GM18861 (cell line): ENCODE results near the gene SLCO2A1.

ENCODE experiments used
- ATAC-seq: cut with Tn5 transposase; IDR thresholded peaks from one replicate; pipeline ENCODE4 v1.9.1; 2021; ENCODE audit not compliant: unreplicated experiment

The SLCO2A1 gene

GRCh38 chr3:133914839-133915600, 114.7 kb downstream of the SLCO2A1 start:
- no peak for ATAC-seq

- ATAC-seq: no peak
These were observed 119.3 kb downstream of the SLCO2A1 start for GRCh38 chr3:133910422-133910821.

- ATAC-seq: no peak
These were observed 124.3 kb downstream of the SLCO2A1 start for GRCh38 chr3:133905376-133905775.

DNA sequence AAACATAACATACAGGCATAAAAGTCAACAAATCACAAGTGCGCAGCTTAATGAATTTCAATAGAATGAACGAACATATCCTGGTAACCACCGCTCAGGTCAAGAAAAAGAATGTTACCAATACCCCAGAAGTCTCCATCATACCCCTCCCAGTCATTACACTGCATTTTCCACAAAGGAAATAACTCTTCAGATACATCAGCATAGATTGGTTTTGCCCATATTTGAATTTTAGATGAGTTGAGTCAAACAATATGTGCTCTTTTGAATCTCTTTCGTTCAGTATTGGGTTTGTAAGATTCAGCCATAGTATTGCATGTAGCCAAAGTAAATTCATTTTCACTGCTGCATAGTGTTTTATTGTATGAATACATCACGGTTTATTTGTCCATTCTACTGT, 127.9 kb downstream of the SLCO2A1 start:
- no peak for ATAC-seq

DNA sequence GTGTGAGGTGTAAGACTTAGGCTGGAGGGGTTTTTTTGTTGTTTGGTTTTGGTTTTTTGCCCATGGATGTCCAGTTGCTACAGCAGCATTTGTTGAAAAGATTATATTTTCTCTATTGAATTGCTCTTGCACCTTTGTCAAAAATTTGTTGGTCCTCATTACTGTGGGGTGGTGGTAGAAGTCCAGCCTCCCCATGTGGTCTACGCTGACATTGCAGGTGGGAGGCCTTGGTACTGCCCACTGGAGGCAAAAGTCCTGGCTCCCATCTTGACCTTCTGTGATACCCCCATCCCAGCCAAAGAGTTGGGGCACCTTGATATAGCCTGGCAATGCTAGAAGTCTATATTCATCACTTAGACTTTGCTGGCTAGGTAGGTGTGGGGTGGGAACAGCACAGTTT, 128.6 kb downstream of the SLCO2A1 start:
- ATAC-seq: no peak

- no peak for ATAC-seq
These were observed 130.4 kb downstream of the SLCO2A1 start for GRCh38 chr3:133899311-133899710.

DNA sequence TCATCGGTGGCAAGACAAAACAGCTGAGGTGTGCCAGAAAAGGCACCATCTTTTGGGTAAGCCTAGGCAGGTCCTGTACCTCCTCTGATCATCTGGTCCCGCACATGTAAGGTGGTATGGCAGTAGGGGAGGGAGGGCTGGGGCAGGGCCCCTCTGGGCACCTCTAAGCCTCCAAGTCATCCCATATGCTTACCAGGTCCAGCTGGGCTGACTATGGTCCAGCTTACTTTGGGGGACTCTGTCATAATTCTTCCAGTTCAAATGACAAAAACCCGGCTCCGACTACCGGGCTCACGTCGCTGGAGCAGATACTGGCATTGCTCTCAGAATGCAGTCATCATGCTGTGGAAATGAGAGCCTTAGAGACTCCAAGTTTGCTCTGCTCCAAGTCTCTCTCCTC, 132.2 kb downstream of the SLCO2A1 start:
- ATAC-seq: no peak

- no peak for ATAC-seq
These were observed 133.5 kb downstream of the SLCO2A1 start for GRCh38 chr3:133896002-133896761.

DNA sequence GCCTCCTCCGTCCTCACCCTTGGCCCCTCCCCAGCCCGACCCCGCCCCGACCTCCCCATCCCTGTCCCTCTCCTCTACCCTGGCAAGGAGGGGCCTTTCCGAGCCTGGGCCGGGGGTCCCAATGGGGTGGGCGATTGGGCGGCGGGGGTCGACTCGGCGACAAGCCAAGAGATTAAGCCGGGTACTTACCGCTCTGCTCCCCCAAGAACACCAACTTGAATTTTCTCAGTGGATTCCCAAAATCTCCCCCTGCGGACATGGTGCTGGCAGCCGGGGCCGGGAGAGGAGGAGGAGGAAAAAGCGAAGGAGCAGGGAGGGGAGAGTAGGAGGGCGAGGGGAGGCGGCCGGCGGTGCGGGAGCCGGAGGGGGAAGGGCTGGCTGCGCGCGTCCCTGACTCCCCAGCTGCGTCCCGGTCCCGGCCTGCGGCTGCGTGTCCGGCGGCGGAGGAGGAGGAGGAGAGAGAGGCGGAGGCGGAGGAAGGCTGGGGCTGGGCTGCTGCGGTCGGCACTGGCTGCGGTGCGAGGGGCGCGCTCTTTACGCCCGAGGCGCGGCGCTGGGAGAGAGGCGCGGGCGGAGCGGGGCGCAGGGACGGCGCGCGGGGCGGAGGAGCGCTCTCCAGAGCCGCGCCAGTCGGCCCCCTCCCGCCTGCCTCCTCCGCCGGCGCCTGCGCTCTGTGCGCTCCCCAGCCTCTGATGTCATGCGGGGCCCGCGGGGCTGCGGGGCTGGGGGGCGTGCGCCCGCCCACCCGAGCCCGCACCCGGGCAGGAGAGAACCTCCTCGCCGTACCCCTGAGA, 134.3 kb downstream of the SLCO2A1 start, which contains the start of gene RAB6B:
TSS of gene RAB6B (minus strand) at position 675 of the 794 bp plus-strand sequence. CDS start at position 259, 416 bp downstream.
- no peak for ATAC-seq

GRCh38 chr3:133894353-133895207, 135.1 kb downstream of the SLCO2A1 start:
- ATAC-seq: no peak

GRCh38 chr3:133893683-133894352, 135.9 kb downstream of the SLCO2A1 start:
- ATAC-seq: no peak

- ATAC-seq: no peak
These were observed 137.0 kb downstream of the SLCO2A1 start for GRCh38 chr3:133892541-133893231.

- no peak for ATAC-seq
These were observed 137.9 kb downstream of the SLCO2A1 start for GRCh38 chr3:133891662-133892378.

- no peak for ATAC-seq
These were observed 138.6 kb downstream of the SLCO2A1 start for GRCh38 chr3:133890972-133891644.

DNA sequence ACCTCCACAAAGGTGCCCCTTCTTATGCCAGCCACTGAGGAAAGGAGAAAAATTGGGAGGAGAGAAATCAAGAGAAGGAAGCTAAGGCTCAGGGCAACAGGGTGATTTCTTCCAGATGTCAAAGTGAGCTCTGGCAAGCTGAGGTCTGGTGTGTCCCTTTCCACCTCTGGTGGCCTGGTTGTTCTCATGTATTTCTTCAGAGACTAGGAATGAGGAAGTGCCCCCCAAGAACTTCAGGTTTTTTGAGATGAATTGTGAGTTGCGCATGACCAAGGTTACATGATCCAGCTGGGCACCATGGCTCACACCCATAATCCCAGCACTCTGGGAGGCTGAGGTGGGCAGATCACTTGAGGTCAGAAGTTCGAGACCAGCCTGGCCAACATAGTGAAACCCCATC, 139.7 kb downstream of the SLCO2A1 start:
- no peak for ATAC-seq

DNA sequence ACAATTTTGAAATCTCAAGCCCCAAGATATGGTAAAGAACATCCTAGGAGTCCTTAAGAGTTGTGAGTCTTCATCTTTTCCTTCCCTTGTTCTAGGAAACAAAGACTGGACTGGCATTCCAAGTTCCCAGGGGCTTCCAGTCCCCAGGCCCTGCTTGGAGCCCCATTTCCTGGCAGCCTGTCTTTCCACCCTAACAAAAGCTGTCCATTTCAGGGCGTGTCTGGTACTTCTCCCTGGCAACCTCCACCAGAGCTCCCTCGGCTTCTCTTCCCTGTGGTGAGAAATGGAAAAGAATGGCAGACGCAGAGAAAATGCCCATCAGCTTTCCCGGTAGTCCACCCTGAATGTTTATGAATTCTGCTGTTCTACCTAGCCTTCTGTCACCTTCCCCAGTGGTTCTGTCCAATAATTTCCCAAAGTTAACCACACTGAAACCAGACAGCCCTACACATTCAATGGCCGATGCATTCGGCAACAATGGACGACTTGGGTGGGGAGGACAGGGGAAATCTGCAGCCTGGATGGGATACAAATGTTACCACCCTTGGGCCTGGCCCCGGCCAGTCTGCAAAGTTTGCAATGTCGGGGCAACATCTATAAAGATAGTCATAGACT, 140.9 kb downstream of the SLCO2A1 start:
- ATAC-seq: no peak

DNA sequence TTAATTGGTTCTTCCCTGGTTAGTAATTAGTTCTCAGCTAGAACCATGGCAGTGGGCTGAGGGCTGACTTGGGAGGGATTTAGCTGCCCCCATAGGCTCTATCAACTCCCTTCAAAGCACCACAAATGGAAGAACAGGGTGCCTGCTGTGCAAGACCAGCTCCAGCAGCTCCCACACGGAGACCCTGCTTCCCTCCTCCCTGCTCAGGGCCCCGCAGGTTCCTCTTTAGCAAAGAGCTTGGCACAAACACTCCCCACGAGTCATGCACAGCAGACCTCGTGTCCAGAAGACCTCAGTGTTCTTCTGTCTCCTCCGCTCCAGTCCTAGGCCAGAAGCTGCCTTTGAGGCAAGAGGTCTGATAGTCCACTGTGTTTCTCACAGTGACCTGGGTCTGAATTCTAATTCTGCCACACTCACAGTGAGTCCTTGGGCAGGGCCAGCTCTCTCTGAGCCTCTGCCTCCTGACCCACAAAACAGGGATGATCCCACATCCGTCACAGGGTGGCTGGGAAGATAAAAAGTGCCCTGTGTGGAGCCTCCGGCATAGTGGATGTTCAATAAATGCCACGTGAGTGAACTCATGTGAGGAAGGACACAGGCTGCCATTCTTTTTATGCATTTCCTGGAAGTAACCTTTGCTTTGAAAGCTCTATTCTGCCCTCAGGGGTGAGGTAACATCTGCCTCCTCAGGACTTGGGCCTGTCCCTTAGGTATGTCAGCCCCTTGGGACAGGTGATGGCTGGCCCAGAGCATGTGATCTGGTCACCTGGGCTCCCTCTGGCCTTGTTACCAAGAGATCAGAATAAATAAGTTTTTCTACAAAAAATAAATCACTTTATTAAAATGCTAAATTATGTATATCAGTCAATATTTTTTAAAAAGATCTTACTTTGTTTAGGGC, 141.7 kb downstream of the SLCO2A1 start:
- ATAC-seq: no peak
